ENCODE data around the gene USP53. TPM values are rescaled to one million over a fixed set of nuclear protein-coding genes. Genes with fewer than 3 reads are reported as not detected.

Gene USP53
- polyA plus RNA-seq, 1 of the 3 experiments (the other 2 are of a cell fraction) = 8.1 TPM

GRCh38 chr4:119296356-119296755 lies 83.8 kb downstream of the USP53 start:
- Histone ChIP-seq H3K9me2 (no peaks in the 10 kb centered on the region), H3K4me3 (ENCODE audit: low read depth in 2 of 2, low read length in 1 of 2) (no peak overlapping the region), H3K9me3 (no peaks in the 10 kb centered on the region), H3K9ac (no peak overlapping the region), H4K20me1 (ENCODE audit: insufficient read depth) (no peaks in the 10 kb centered on the region), H3K27ac (ENCODE audit: low read depth in 2 of 2, low read length in 1 of 2) (no peak overlapping the region), H3K36me3 (replicated peaks in 1 of 2; ENCODE audit: control insufficient read depth in 1 of 2, insufficient read depth in 2 of 2, low read length in 1 of 2) (peaks cover 51 to 59% of the 10 kb centered on the region in 2 experiments), H3K27me3 (ENCODE audit: insufficient read depth) (no peaks in the 10 kb centered on the region), H3K4me2 (no peak overlapping the region), H3K79me2 (ENCODE audit: insufficient read depth) (peaks cover 38% of the 10 kb centered on the region), H2AFZ (ENCODE audit: low read depth) (no peak overlapping the region), H3K4me1 (ENCODE audit: control insufficient read depth in 1 of 2, insufficient read depth in 2 of 2, low read depth in 1 of 2, low read length in 1 of 2) (peaks cover 0 to 7% of the 10 kb centered on the region in 2 experiments; a peak in 2 of 4 replicates), H3F3A (replicated peaks; ENCODE audit: insufficient read depth) (peaks cover 21% of the 10 kb centered on the region)
- POLR2A ChIA-PET = no interaction called here
- no peak for DNase-seq
- WGBS (ENCODE audit: low lambda C conversion rate) = 96% methylated on average over 2 of the region's 2 CpGs
- no peak for TF ChIP-seq PBX3 (IDR thresholded peaks at IDR 0.05)
- TF ChIP-seq NRF1 (IDR thresholded peaks at IDR 0.05; ENCODE audit: low read depth, low read length) = no peak
- no peak for TF ChIP-seq CHD2 (IDR thresholded peaks at IDR 0.05; ENCODE audit: low read length, partially characterized antibody)
- no peak for TF ChIP-seq JUND (IDR thresholded peaks at IDR 0.05)
- TF ChIP-seq RAD21 (IDR thresholded peaks at IDR 0.05; ENCODE audit: low read length) = no peak
- TF ChIP-seq RXRA (IDR thresholded peaks at IDR 0.05; ENCODE audit: borderline replicate concordance, low read depth) = no peak
- TF ChIP-seq IRF3 (IDR thresholded peaks at IDR 0.05; ENCODE audit: low read depth, low read length) = no peak
- TF ChIP-seq GABPA (IDR thresholded peaks at IDR 0.05; ENCODE audit: low read depth) = no peak
- TF ChIP-seq MXI1 (IDR thresholded peaks at IDR 0.05; ENCODE audit: low read depth, low read length) = no peak
- no peak for TF ChIP-seq TAF1 (IDR thresholded peaks at IDR 0.05; ENCODE audit: borderline replicate concordance, low read depth, low read length)
- TF ChIP-seq EZH2phosphoT487 (IDR thresholded peaks at IDR 0.05; ENCODE audit: borderline replicate concordance, low read depth) = no peak
- no peak for TF ChIP-seq YY1 (IDR thresholded peaks at IDR 0.05; ENCODE audit: low read depth)
- no peak for TF ChIP-seq FOXM1 (IDR thresholded peaks at IDR 0.05; ENCODE audit: low read depth)
- no peak for TF ChIP-seq MAX (IDR thresholded peaks at IDR 0.05; ENCODE audit: low read depth)
- TF ChIP-seq SIN3A (IDR thresholded peaks at IDR 0.05; ENCODE audit: borderline replicate concordance, low read depth, low read length) = no peak
- TF ChIP-seq ZBTB33 (IDR thresholded peaks at IDR 0.05; ENCODE audit: borderline replicate concordance, low read depth) = no peak
- TF ChIP-seq TCF12 (IDR thresholded peaks at IDR 0.05) = no peak
- no peak for TF ChIP-seq MEF2A (IDR thresholded peaks at IDR 0.05; ENCODE audit: borderline replicate concordance, low read depth)
- TF ChIP-seq GATA2 (CRISPR knock-in tag; IDR thresholded peaks at IDR 0.05) = no peak
- CTCF ChIA-PET = no interaction called here

All from SK-N-SH (cell line).